HCT116 (cell line): ENCODE data around the gene ETFDH. TPM values are rescaled to one million over a fixed set of nuclear protein-coding genes. Genes with fewer than 3 reads are reported as not detected.
"Not testable (repeated sequence)": the region's sequence is repeated elsewhere in the genome, so short reads cannot be mapped to it uniquely, and the experiment has no call there.

Source experiments
- ATAC-seq: fragments of 200-7000 bp; cut with Tn5 transposase; 2 replicates; pipeline ENCODE4 v1.9.1; 2020; ENCODE audit warnings: mild to moderate bottlenecking, moderate library complexity
- BruUV-seq: library from RNA; stranded (reverse); fragments of 400-500 nt; replicated peaks from 2 replicates; lab custom pipeline; 2021; lab: Mats Ljungman, UMichigan
- CTCF ChIA-PET: fragments of 300-600 bp; sonication (Branson Sonifier 250); formaldehyde crosslinking; loops from one replicate; lab custom pipeline; 2021; ENCODE audit warnings: antibody characterized with exemption; lab: Charles Lee
- POLR2A ChIA-PET: fragments of 300-600, 350-600 bp; sonication (Branson Sonifier 250); formaldehyde crosslinking; loops from one replicate; lab custom pipeline; 2021; ENCODE audit warnings: antibody characterized with exemption; lab: Charles Lee
- RAD21 ChIA-PET, 2 experiments: fragments of 300-600 bp; sonication (Branson Sonifier 250); formaldehyde crosslinking; loops; one replicate each; lab custom pipeline; 2023; ENCODE audit warnings: low total read pairs in 2 of 2; ENCODE audit not compliant: uncharacterized antibody in 2 of 2, unreplicated experiment in 2 of 2, low non-redundant PET in 1 of 2; lab: Charles Lee
- DNase-seq: peaks from one replicate; pipeline ENCODE4 v3.0.0-alpha.2; 2010; ENCODE audit warnings: low read depth, low spot score
- H2AFZ ChIP-seq: fragments of 200-600 bp; shearing (Covaris generic), sonication (generic); 2 replicates; pipeline ENCODE4 v1.6.1; 2017; ENCODE audit warnings: low read depth, mixed run types, mixed read lengths, antibody characterized with exemption, low read length; ENCODE audit not compliant: poor library complexity, severe bottlenecking
- H3K27ac ChIP-seq: 2 replicates; pipeline ENCODE4 v1.5.1; 2012; ENCODE audit warnings: low read depth, low read length
- H3K27me3 ChIP-seq: fragments of 200-600 bp; sonication (generic); 2 replicates; pipeline ENCODE4 v1.6.1; 2016; ENCODE audit warnings: mixed run types, low read length, mixed read lengths; ENCODE audit not compliant: insufficient read depth
- H3K36me3 ChIP-seq, 2 experiments: fragments of 200-500 bp in 1 of 2; fragments of 200-600 bp in 1 of 2; sonication (Bioruptor generic) in 1 of 2; sonication (generic) in 1 of 2; 2 replicates each; pipeline versions ENCODE4 v1.5.1 to v1.6.1; 2014 to 2016; ENCODE audit warnings: low read length in 2 of 2, inconsistent platforms in 1 of 2, mixed read lengths in 1 of 2, mixed run types in 1 of 2; ENCODE audit not compliant: insufficient read depth in 2 of 2, control insufficient read depth in 1 of 2
- H3K4me1 ChIP-seq, 2 experiments: fragments of 200-600 bp in 1 of 2; sonication (generic) in 1 of 2; 2 replicates each; pipeline versions ENCODE4 v1.5.1 to v1.6.1; 2012 to 2017; ENCODE audit warnings: low read length in 2 of 2, inconsistent platforms in 1 of 2, mild to moderate bottlenecking in 1 of 2, mixed read lengths in 1 of 2, mixed run types in 1 of 2, moderate library complexity in 1 of 2; ENCODE audit not compliant: insufficient read depth in 2 of 2, control insufficient read depth in 1 of 2
- H3K4me2 ChIP-seq: fragments of 200-600 bp; sonication (generic); 2 replicates; pipeline ENCODE4 v1.6.1; 2017; ENCODE audit warnings: mixed run types, low read length, mixed read lengths
- H3K4me3 ChIP-seq, 2 experiments: fragments of 200-600 bp in 1 of 2; sonication (generic) in 1 of 2; replicated peaks in 1 of 2; 2 replicates each; pipeline ENCODE4 v1.5.1; 2011 to 2016; ENCODE audit warnings: low read length in 2 of 2, control low read depth in 1 of 2, low read depth in 1 of 2, mild to moderate bottlenecking in 1 of 2, mixed read lengths in 1 of 2, mixed run types in 1 of 2
- H3K79me2 ChIP-seq: fragments of 200-600 bp; sonication (generic); 2 replicates; pipeline ENCODE4 v1.6.1; 2017; ENCODE audit warnings: mild to moderate bottlenecking, mixed run types, low read length, moderate library complexity, mixed read lengths; ENCODE audit not compliant: insufficient read depth
- H3K9ac ChIP-seq: fragments of 200-600 bp; sonication (generic); 2 replicates; pipeline ENCODE4 v1.6.1; 2016; ENCODE audit warnings: low read length, mixed read lengths
- H3K9me2 ChIP-seq: fragments of 200-600 bp; sonication (generic), shearing (Covaris generic); 2 replicates; pipeline ENCODE4 v1.6.1; 2017; ENCODE audit warnings: mixed run types, mild to moderate bottlenecking, moderate library complexity; ENCODE audit not compliant: insufficient read depth
- H3K9me3 ChIP-seq, 2 experiments: fragments of 200-500 bp in 1 of 2; fragments of 200-600 bp in 1 of 2; sonication (Bioruptor generic) in 1 of 2; sonication (generic) in 1 of 2; 2 replicates each; pipeline ENCODE4 v1.6.1; 2014 to 2017; ENCODE audit warnings: low read length in 2 of 2, mixed read lengths in 2 of 2, inconsistent platforms in 1 of 2, low read depth in 1 of 2, mild to moderate bottlenecking in 1 of 2, mixed run types in 1 of 2, moderate library complexity in 1 of 2; ENCODE audit not compliant: control insufficient read depth in 1 of 2, insufficient read depth in 1 of 2
- H4K20me1 ChIP-seq: fragments of 200-600 bp; sonication (generic), shearing (Covaris generic); 2 replicates; pipeline ENCODE4 v1.6.1; 2017; ENCODE audit warnings: mixed run types, mild to moderate bottlenecking, moderate library complexity; ENCODE audit not compliant: insufficient read depth
- ATF3 ChIP-seq: IDR thresholded peaks from 2 replicates; pipeline ENCODE4 v1.6.1; 2012
- CBX3 ChIP-seq: IDR thresholded peaks from 2 replicates; pipeline ENCODE4 v1.6.1; 2012; ENCODE audit warnings: low read depth
- CEBPB ChIP-seq: IDR thresholded peaks from 2 replicates; pipeline ENCODE4 v1.6.1; 2012; ENCODE audit warnings: low read depth
- EZH2 ChIP-seq: fragments of 200-600 bp; sonication (generic); IDR thresholded peaks from 2 replicates; pipeline ENCODE4 v1.6.1; 2017; ENCODE audit warnings: antibody characterized with exemption, mixed run types
- EZH2phosphoT487 ChIP-seq: fragments of 200-600 bp; IDR thresholded peaks from 2 replicates; pipeline ENCODE4 v1.6.1; 2018; ENCODE audit warnings: antibody characterized with exemption, borderline replicate concordance
- JUND ChIP-seq: IDR thresholded peaks from 2 replicates; pipeline ENCODE4 v1.6.1; 2012
- POLR2A ChIP-seq: IDR thresholded peaks from 2 replicates; pipeline ENCODE4 v1.7.0; 2011; ENCODE audit warnings: borderline replicate concordance; ENCODE audit not compliant: insufficient read depth, insufficient read length; ENCODE audit errors: extremely low read depth
- RAD21 ChIP-seq: IDR thresholded peaks from 2 replicates; pipeline ENCODE4 v1.6.1; 2012; ENCODE audit warnings: low read depth, mild to moderate bottlenecking
- SIN3A ChIP-seq: IDR thresholded peaks from 2 replicates; pipeline ENCODE4 v1.6.1; 2012; ENCODE audit warnings: low read depth
- SP1 ChIP-seq: IDR thresholded peaks from 2 replicates; pipeline ENCODE4 v1.6.1; 2012; ENCODE audit warnings: low read depth
- TCF7L2 ChIP-seq: IDR thresholded peaks from 2 replicates; pipeline ENCODE4 v1.7.0; 2011; ENCODE audit warnings: borderline replicate concordance, inconsistent platforms; ENCODE audit not compliant: insufficient read depth, insufficient read length; ENCODE audit errors: extremely low read depth
- YY1 ChIP-seq: IDR thresholded peaks from 2 replicates; pipeline ENCODE4 v1.6.1; 2011; ENCODE audit warnings: low read length, low read depth, moderate library complexity, mild to moderate bottlenecking; ENCODE audit not compliant: insufficient replicate concordance; ENCODE audit errors: extremely low read depth
- ZFX ChIP-seq: fragments of 450-650 bp; IDR thresholded peaks from 2 replicates; pipeline ENCODE4 v1.6.1; 2017
- intact Hi-C: fragments of 100-400 bp; cut with micrococcal nuclease; formaldehyde crosslinking; loops from 2 replicates; pipeline ENCODE4 v1.10.0; 2022
- total RNA-seq: library from RNA; stranded (reverse); gene quantifications from one replicate; pipeline ENCODE4 v1.2.1, GENCODE V29; 2021; ENCODE audit not compliant: unreplicated experiment
- TF ChIP-seq, protein P1 (sequence below): IDR thresholded peaks from 2 replicates; pipeline ENCODE4 v1.6.1; 2011; ENCODE audit warnings: mild to moderate bottlenecking, low read length, moderate library complexity; ENCODE audit not compliant: insufficient replicate concordance; ENCODE audit errors: extremely low read depth

ETFDH gene
- total RNA-seq, 1 experiment from 2014 or later: 22.2 TPM

DNA sequence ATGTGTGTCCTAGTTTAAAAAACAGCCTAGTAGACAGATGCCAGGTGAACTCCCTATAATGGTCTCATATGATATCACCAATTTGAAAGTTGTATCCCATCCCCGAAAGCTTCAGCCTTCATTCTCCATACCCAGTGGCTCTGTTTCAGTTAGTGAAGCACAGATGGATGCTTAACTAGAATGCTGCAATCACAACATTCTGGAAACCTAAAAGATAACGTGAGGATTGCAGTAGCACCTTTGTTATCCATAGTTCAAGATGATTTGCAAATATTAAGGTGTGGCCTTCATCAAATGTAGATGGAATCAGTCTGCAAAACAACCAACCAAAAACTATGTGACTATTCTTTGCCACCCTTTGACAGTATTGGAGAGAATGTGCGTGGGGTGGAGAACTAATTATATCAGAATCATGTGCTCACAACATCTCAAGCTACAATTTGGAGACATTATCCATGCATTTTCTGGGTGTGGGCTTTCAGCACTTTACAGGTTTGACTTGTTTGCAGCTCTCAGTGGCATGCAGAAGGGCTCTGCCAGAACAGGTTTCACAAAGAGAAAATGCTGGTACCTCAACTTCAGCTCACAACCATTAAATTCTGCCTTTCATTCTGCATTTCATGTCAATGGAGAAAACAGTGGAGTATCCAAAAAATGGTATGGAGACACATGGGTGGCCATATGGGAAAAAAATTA lies 69.4 kb downstream of the ETFDH start:
- no peak for DNase-seq
- POLR2A ChIA-PET: no interaction called here

DNA sequence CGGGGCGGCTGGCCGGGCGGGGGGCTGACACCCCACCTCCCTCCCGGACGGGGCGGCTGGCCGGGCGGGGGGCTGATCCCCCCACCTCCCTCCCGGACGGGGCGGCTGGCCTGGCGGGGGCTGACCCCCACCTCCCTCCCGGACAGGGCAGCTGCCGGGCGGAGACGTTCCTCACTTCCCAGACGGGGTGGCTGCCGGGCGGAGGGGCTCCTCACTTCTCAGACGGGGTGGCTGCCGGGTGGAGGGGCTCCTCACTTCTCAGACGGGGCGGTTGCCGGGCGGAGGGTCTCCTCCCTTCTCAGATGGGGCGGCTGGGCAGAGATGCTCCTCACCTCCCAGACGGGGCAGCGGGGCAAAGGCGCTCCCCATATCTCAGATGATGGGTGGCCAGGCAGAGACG lies 74.4 kb downstream of the ETFDH start:
- ATAC-seq, RAD21 ChIA-PET, H2AFZ ChIP-seq, H3K9me2 ChIP-seq, H3K4me1 ChIP-seq, H3K9ac ChIP-seq, H3K27me3 ChIP-seq, H3K27ac ChIP-seq, DNase-seq, H3K9me3 ChIP-seq, H4K20me1 ChIP-seq, H3K36me3 ChIP-seq, H3K4me3 ChIP-seq, POLR2A ChIA-PET, H3K4me2 ChIP-seq, BruUV-seq, CTCF ChIA-PET, H3K79me2 ChIP-seq, intact Hi-C loops: not testable (repeated sequence)

More for the DNA sequence above, 69.4 kb downstream of the ETFDH start:
- no peaks in the 10 kb centered on the region for H3K9me3 ChIP-seq
- ATAC-seq: no peak
- no peaks in the 10 kb centered on the region for H3K4me1 ChIP-seq
- RAD21 ChIA-PET: no interaction called here
- intact Hi-C loops: no loop called here
- no peak overlapping the region for H3K9ac ChIP-seq
- no peaks in the 10 kb centered on the region for H3K36me3 ChIP-seq
- no TSS peak for BruUV-seq
- H3K27ac ChIP-seq: no peak overlapping the region
- H2AFZ ChIP-seq: no peak overlapping the region
- no peaks in the 10 kb centered on the region for H3K27me3 ChIP-seq
- H3K79me2 ChIP-seq: no peaks in the 10 kb centered on the region
- H3K4me2 ChIP-seq: no peak overlapping the region
- CTCF ChIA-PET: no interaction called here
- no peaks in the 10 kb centered on the region for H3K9me2 ChIP-seq
- no peak overlapping the region for H3K4me3 ChIP-seq
- H4K20me1 ChIP-seq: no peaks in the 10 kb centered on the region
- TF ChIP-seq ATF3 (no peak), ZFX (no peak), CBX3 (no peak), CEBPB (no peak), EZH2phosphoT487 (no peak), SP1 (no peak), EZH2 (no peak), YY1 (no peak), JUND (no peak), POLR2A (no peak), RAD21 (no peak), SIN3A (no peak), TCF7L2 (no peak)
- TF ChIP-seq, protein P1, sequence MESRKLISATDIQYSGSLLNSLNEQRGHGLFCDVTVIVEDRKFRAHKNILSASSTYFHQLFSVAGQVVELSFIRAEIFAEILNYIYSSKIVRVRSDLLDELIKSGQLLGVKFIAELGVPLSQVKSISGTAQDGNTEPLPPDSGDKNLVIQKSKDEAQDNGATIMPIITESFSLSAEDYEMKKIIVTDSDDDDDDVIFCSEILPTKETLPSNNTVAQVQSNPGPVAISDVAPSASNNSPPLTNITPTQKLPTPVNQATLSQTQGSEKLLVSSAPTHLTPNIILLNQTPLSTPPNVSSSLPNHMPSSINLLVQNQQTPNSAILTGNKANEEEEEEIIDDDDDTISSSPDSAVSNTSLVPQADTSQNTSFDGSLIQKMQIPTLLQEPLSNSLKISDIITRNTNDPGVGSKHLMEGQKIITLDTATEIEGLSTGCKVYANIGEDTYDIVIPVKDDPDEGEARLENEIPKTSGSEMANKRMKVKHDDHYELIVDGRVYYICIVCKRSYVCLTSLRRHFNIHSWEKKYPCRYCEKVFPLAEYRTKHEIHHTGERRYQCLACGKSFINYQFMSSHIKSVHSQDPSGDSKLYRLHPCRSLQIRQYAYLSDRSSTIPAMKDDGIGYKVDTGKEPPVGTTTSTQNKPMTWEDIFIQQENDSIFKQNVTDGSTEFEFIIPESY: no peak
